ENCODE measurements around the gene NT5DC1. TPM values are rescaled to one million over a fixed set of nuclear protein-coding genes. Genes with fewer than 3 reads are reported as not detected.

Gene NT5DC1
- total RNA-seq, 2 donors from 2014 or later = 49.2 to 55.8 TPM

DNA sequence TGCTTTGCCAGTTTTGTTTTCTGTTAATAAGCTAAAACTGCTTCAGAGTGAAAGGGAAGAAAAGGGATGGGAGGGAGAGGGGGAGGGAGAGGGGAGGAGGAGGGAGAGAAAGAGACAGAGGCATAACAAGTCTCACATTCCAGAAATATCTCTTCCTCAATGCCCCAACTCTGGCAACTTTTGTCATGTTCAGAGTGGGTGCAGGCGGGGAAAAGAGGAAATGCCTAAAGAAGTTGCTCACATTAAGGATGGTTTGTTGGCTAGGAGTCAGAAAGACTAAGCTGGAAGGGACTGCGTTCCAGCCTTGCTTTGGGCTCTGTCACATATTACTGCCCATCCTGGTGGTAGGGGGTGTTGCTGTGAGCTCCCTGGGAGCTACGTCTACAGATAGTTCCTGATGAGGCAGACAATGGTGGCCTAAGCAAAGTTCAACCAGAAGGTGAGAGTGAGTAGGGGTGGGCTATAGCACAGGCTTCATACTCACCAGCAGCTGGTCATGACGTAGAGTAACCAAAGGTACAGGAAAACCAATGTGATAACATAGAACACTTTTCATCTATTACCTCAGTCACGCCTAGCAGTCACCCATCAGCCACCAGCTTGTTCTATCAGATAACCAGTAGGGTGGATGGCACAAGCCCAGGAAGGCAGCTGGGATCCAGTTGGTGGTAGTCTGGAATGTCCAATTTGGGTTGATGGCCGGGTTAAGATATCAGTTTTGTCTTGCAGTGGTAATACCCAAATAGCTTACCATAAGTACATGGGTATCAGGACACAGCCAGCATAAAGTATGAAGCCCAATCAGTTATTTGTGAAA, 151.1 kb downstream of the NT5DC1 start:
- peaks cover 0 to 1% of the 10 kb centered on the region in 2 donors for H3K36me3 Mint-ChIP-seq (ENCODE audit: insufficient read depth in 2 of 2)
- H3K27me3 Mint-ChIP-seq (ENCODE audit: low read depth) = no peaks in the 10 kb centered on the region
- H3K9me3 Mint-ChIP-seq = no peaks in the 10 kb centered on the region
- DNase-seq = no peak
- ATAC-seq (replicated peaks in 1 of 2) = no peak
- peak overlapping the region; percentile 29 for H3K27ac Mint-ChIP-seq
- H3K4me1 Mint-ChIP-seq (ENCODE audit: low read depth) = peaks cover 7% of the 10 kb centered on the region
- no peak overlapping the region for H3K4me3 Mint-ChIP-seq

GRCh38 chr6:116253188-116253504, 152.5 kb downstream of the NT5DC1 start:
- Mint-ChIP-seq H3K27me3 (ENCODE audit: low read depth) (no peaks in the 10 kb centered on the region), H3K36me3 (ENCODE audit: insufficient read depth in 2 of 2) (peaks cover 0 to 1% of the 10 kb centered on the region in 2 donors), H3K4me3 (no peak overlapping the region), H3K9me3 (no peaks in the 10 kb centered on the region), H3K27ac (no peak overlapping the region), H3K4me1 (ENCODE audit: low read depth) (peaks cover 14% of the 10 kb centered on the region)
- ATAC-seq (replicated peaks in 1 of 2) = no peak
- no peak for DNase-seq

- Mint-ChIP-seq H3K36me3 (ENCODE audit: insufficient read depth in 2 of 2) (peaks cover 0 to 1% of the 10 kb centered on the region in 2 donors), H3K27ac (no peak within 1 kb of the TSS), H3K4me3 (no peak within 1 kb of the TSS), H3K27me3 (ENCODE audit: low read depth) (no peaks in the 10 kb centered on the region), H3K4me1 (ENCODE audit: low read depth) (peaks cover 8% of the 10 kb centered on the region), H3K9me3 (no peaks in the 10 kb centered on the region)
- peak; percentile 89 to 90 for DNase-seq
- ATAC-seq (replicated peaks in 1 of 2) = peak; percentile 99 to 100
These were observed 153.0 kb downstream of the NT5DC1 start, which contains the start of gene TSPYL4 for GRCh38 chr6:116253505-116254296. Gene TSPYL4, minus strand, starts transcription at chr6:116254075. Its CDS starts 67 bp downstream, at chr6:116254008.

GRCh38 chr6:116254297-116255056, 153.8 kb downstream of the NT5DC1 start:
- ATAC-seq (replicated peaks in 1 of 2) = peak in 1 of 2 donors; percentile 41
- Mint-ChIP-seq H3K36me3 (ENCODE audit: insufficient read depth in 2 of 2) (peaks cover 0 to 1% of the 10 kb centered on the region in 2 donors), H3K4me3 (no peak overlapping the region), H3K9me3 (no peaks in the 10 kb centered on the region), H3K27me3 (ENCODE audit: low read depth) (no peaks in the 10 kb centered on the region), H3K27ac (no peak overlapping the region), H3K4me1 (ENCODE audit: low read depth) (peaks cover 7% of the 10 kb centered on the region)
- DNase-seq = no peak

GRCh38 chr6:116255246-116255800, 154.7 kb downstream of the NT5DC1 start:
- Mint-ChIP-seq H3K4me1 (ENCODE audit: low read depth) (peaks cover 9% of the 10 kb centered on the region), H3K36me3 (ENCODE audit: insufficient read depth in 2 of 2) (peaks cover 0 to 1% of the 10 kb centered on the region in 2 donors), H3K27me3 (ENCODE audit: low read depth) (no peaks in the 10 kb centered on the region), H3K4me3 (no peak overlapping the region), H3K27ac (no peak overlapping the region), H3K9me3 (no peaks in the 10 kb centered on the region)
- DNase-seq (no peak), ATAC-seq (replicated peaks in 1 of 2) (no peak)

- Mint-ChIP-seq H3K27ac (no peak overlapping the region), H3K9me3 (peaks cover 0 to 2% of the 10 kb centered on the region in 2 donors), H3K4me1 (ENCODE audit: low read depth) (peaks cover 21% of the 10 kb centered on the region), H3K27me3 (ENCODE audit: low read depth) (no peaks in the 10 kb centered on the region), H3K36me3 (ENCODE audit: insufficient read depth in 2 of 2) (peaks cover 1 to 4% of the 10 kb centered on the region in 2 donors), H3K4me3 (no peak overlapping the region)
- ATAC-seq (replicated peaks in 1 of 2) (no peak), DNase-seq (no peak)
These were observed 156.0 kb downstream of the NT5DC1 start for GRCh38 chr6:116256694-116257093.

DNA sequence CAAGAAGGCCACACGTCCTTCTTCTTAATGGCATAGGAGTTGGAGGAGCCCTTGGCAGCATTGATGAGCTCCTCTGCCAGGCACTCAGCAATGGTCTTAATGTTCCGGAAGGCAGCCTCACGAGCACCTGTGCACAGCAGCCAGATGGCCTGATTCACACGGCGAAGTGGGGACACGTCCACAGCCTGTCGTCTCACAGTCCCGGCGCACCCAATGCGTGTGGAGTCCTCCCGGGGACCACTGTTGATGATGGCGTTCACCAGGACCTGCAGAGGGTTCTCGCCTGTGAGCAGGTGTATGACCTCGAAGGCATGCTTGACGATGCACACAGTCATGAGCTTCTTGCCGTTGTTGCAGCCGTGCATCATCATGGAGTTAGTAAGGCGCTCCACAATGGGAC, 157.9 kb downstream of the NT5DC1 start:
- ATAC-seq (replicated peaks in 1 of 2) (no peak), DNase-seq (no peak)
- Mint-ChIP-seq H3K36me3 (ENCODE audit: insufficient read depth in 2 of 2) (peaks cover 10 to 15% of the 10 kb centered on the region in 2 donors), H3K9me3 (peaks cover 0 to 7% of the 10 kb centered on the region in 2 donors), H3K27ac (no peak overlapping the region), H3K4me1 (ENCODE audit: low read depth) (peaks cover 21% of the 10 kb centered on the region), H3K27me3 (ENCODE audit: low read depth) (no peaks in the 10 kb centered on the region), H3K4me3 (no peak overlapping the region)

GRCh38 chr6:116263353-116263752, 162.7 kb downstream of the NT5DC1 start:
- Mint-ChIP-seq H3K4me1 (ENCODE audit: low read depth) (peaks cover 38% of the 10 kb centered on the region), H3K27me3 (ENCODE audit: low read depth) (no peaks in the 10 kb centered on the region), H3K27ac (no peak overlapping the region), H3K9me3 (peaks cover 0 to 12% of the 10 kb centered on the region in 2 donors), H3K36me3 (ENCODE audit: insufficient read depth in 2 of 2) (peaks cover 22 to 23% of the 10 kb centered on the region in 2 donors), H3K4me3 (no peak overlapping the region)
- ATAC-seq (replicated peaks in 1 of 2) (no peak), DNase-seq (no peak)

DNA sequence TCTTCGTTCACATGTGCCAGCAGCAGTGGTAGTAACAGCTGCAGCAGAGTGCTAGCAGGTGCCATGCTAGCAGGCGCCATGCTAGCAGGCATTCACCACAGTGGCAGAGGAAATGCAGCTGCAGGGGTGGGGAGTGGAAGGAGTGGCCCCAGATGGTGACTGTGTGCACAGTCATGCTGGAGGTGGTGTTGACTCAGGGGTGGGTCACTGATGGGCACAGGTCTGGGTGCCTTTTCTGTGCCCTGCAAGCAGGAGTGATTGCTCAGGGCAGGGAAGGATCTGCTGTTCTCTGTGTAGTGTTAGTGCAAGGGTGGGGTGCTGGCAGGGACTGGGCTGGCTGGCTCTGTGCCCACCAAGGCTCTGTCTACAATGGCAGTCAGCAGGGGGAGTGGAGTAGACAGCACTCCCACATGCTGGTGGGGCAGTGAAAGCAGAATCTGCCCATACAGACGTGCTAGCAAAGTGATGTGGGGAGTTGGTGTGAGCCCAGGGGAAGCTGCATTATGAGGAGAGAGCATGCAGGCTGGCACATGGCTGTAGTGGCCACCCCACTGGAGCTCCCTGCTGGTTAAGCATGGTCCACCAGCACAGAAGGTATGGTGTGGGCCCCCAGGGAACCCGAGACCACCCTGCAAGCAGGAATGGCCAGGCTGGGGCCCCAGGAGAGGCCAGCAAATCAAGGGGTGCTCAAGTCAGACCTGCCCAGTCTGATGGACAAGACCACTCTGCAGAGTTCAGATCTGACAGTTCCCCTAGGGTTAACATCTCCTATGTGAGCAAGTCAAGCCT, 164.6 kb downstream of the NT5DC1 start:
- H3K27me3 Mint-ChIP-seq (ENCODE audit: low read depth) = no peaks in the 10 kb centered on the region
- H3K9me3 Mint-ChIP-seq = peaks cover 0 to 12% of the 10 kb centered on the region in 2 donors
- H3K4me3 Mint-ChIP-seq = no peak overlapping the region
- ATAC-seq (replicated peaks in 1 of 2) = peak; percentile 77 to 80
- peaks cover 44% of the 10 kb centered on the region for H3K4me1 Mint-ChIP-seq (ENCODE audit: low read depth)
- no peak overlapping the region for H3K27ac Mint-ChIP-seq
- peaks cover 22 to 26% of the 10 kb centered on the region in 2 donors for H3K36me3 Mint-ChIP-seq (ENCODE audit: insufficient read depth in 2 of 2)
- DNase-seq = peak; percentile 32 to 41

GRCh38 chr6:116266803-116267202, 166.2 kb downstream of the NT5DC1 start:
- peaks cover 0 to 9% of the 10 kb centered on the region in 2 donors for H3K9me3 Mint-ChIP-seq
- no peaks in the 10 kb centered on the region for H3K27me3 Mint-ChIP-seq (ENCODE audit: low read depth)
- ATAC-seq (replicated peaks in 1 of 2) (peak; percentile 39 to 58), DNase-seq (no peak)
- peaks cover 32% of the 10 kb centered on the region for H3K4me1 Mint-ChIP-seq (ENCODE audit: low read depth)
- H3K36me3 Mint-ChIP-seq (ENCODE audit: insufficient read depth in 2 of 2) = peaks cover 20 to 22% of the 10 kb centered on the region in 2 donors
- H3K4me3 Mint-ChIP-seq = no peak overlapping the region
- H3K27ac Mint-ChIP-seq = no peak overlapping the region

DNA sequence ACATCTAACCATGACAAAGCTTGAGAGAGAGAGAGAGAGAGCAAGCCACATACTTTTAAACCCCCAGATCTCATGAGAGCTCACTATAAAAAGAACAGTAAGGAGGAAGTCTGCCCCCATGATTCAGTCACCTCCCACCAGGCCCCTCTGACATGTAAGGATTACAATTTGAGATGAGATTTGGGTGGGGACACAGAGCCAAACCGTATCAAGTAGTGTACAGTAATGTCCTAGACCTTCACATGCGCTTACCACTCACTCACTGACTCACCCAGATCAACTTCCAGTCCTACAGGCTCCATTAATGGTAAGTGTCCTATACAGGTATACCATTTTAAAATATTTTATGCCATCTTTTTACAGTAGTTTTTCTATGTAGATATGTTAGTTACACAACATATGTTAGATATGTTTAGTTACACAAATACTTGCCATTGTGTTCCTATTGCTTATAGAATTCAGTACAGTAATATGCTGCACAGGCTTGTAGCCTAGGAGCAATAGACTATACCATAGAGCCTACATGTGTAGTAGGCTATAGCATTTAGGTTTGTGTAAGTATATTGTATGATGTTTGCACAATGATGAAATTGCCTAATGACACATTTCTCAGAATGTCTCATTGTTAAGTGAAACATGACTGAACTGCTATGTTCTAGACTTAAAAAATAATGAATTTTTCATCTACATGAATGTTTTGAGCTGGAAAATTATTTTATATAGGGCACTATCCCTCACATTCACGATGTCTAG, 167.4 kb downstream of the NT5DC1 start:
- Mint-ChIP-seq H3K4me3 (peak overlapping the region in 1 of 2 donors; percentile 11), H3K9me3 (peaks cover 0 to 9% of the 10 kb centered on the region in 2 donors), H3K27ac (peak overlapping the region; percentile 77), H3K36me3 (ENCODE audit: insufficient read depth in 2 of 2) (peaks cover 17 to 18% of the 10 kb centered on the region in 2 donors), H3K4me1 (ENCODE audit: low read depth) (peaks cover 40% of the 10 kb centered on the region), H3K27me3 (ENCODE audit: low read depth) (no peaks in the 10 kb centered on the region)
- ATAC-seq (replicated peaks in 1 of 2) = peak; percentile 33 to 48
- no peak for DNase-seq

All from activated T-cell treated with anti-CD3 and anti-CD28 coated beads, Interleukin-2, amount 50 U/mL, for 72 hours (primary cell).